D341Med (cell line): ENCODE data around the gene CRELD1.

ENCODE experiments used
- DNase-seq: peaks from one replicate; pipeline ENCODE4 v3.0.0; 2012; ENCODE audit warnings: low spot score

CRELD1 gene

GRCh38 chr3:9906480-9906879 is 27.2 kb upstream of the CRELD1 start:
- no peak for DNase-seq

GRCh38 chr3:9908286-9908685 is 25.3 kb upstream of the CRELD1 start:
- DNase-seq, result no peak

GRCh38 chr3:9909221-9910013 is 24.2 kb upstream of the CRELD1 start:
- DNase-seq, result no peak

- DNase-seq, result no peak
Measured at GRCh38 chr3:9911863-9912262, 21.8 kb upstream of the CRELD1 start.

GRCh38 chr3:9912294-9912935 is 21.2 kb upstream of the CRELD1 start:
- no peak for DNase-seq

GRCh38 chr3:9913601-9914000 is 20.0 kb upstream of the CRELD1 start:
- DNase-seq, result no peak

GRCh38 chr3:9914011-9914410 is 19.6 kb upstream of the CRELD1 start:
- DNase-seq, result no peak

GRCh38 chr3:9914559-9915253 is 18.9 kb upstream of the CRELD1 start:
- no peak for DNase-seq

- DNase-seq, result peak; percentile 70
Measured at GRCh38 chr3:9915254-9916141, 18.1 kb upstream of the CRELD1 start.

- no peak for DNase-seq
Measured at GRCh38 chr3:9916346-9916733, 17.3 kb upstream of the CRELD1 start.

GRCh38 chr3:9916734-9917680 is 16.6 kb upstream of the CRELD1 start, which contains the start of gene IL17RC:
Gene IL17RC, plus strand, starts transcription at chr3:9917098. Its CDS starts 218 bp downstream, at chr3:9917316.
- DNase-seq, result peak; percentile 56

- no peak for DNase-seq
Measured at GRCh38 chr3:9917820-9918219, 15.8 kb upstream of the CRELD1 start.

- no peak for DNase-seq
Measured at GRCh38 chr3:9918261-9919038, 15.2 kb upstream of the CRELD1 start.

- DNase-seq, result no peak
Measured at GRCh38 chr3:9928158-9928557, 5.5 kb upstream of the CRELD1 start.

- DNase-seq, result no peak
Measured at GRCh38 chr3:9930804-9931418, 2.7 kb upstream of the CRELD1 start.

GRCh38 chr3:9932535-9932842 is 1.1 kb upstream of the CRELD1 start:
- no peak for DNase-seq

- DNase-seq, result peak; percentile 91
Measured at GRCh38 chr3:9932843-9933560, 632 bp upstream of the CRELD1 start.

- peak; percentile 56 for DNase-seq
Measured at GRCh38 chr3:9934235-9934621, 594 bp downstream of the CRELD1 start.

GRCh38 chr3:9934993-9935392 is 1.4 kb downstream of the CRELD1 start:
- DNase-seq, result no peak
